ENCODE measurements around the gene ANKRD18B.
"Not testable (repeated sequence)": the region's sequence is repeated elsewhere in the genome, so short reads cannot be mapped to it uniquely, and the experiment has no call there.

Gene ANKRD18B

GRCh38 chr9:33511184-33511517 lies 12.9 kb upstream of the ANKRD18B start:
- not testable (repeated sequence) for H3K9me3 ChIP-seq (ENCODE audit: low read length); H3K27ac ChIP-seq (ENCODE audit: low read depth, low read length); H3K36me3 ChIP-seq (ENCODE audit: insufficient read depth, low read length); H3K4me1 ChIP-seq (ENCODE audit: insufficient read depth, low read length); H3K27me3 ChIP-seq (ENCODE audit: control insufficient read depth in 1 of 2, insufficient read depth in 2 of 2, low read length in 2 of 2)
- Histone ChIP-seq H3K9ac (ENCODE audit: low read length) (peak overlapping the region; percentile 78), H3K4me3 (ENCODE audit: low read depth in 1 of 2, low read length in 2 of 2) (peak overlapping the region; percentile 64 to 82)

- H3K36me3 ChIP-seq (ENCODE audit: insufficient read depth, low read length); H3K9ac ChIP-seq (ENCODE audit: low read length); H3K27ac ChIP-seq (ENCODE audit: low read depth, low read length); H3K9me3 ChIP-seq (ENCODE audit: low read length); H3K27me3 ChIP-seq (ENCODE audit: control insufficient read depth in 1 of 2, insufficient read depth in 2 of 2, low read length in 2 of 2); H3K4me3 ChIP-seq (ENCODE audit: low read depth in 1 of 2, low read length in 2 of 2); H3K4me1 ChIP-seq (ENCODE audit: insufficient read depth, low read length): not testable (repeated sequence)
These were observed 11.5 kb upstream of the ANKRD18B start for GRCh38 chr9:33512535-33512934.

- H3K4me3 ChIP-seq (ENCODE audit: low read depth in 1 of 2, low read length in 2 of 2); H3K9ac ChIP-seq (ENCODE audit: low read length); H3K27ac ChIP-seq (ENCODE audit: low read depth, low read length); H3K36me3 ChIP-seq (ENCODE audit: insufficient read depth, low read length); H3K4me1 ChIP-seq (ENCODE audit: insufficient read depth, low read length); H3K27me3 ChIP-seq (ENCODE audit: control insufficient read depth in 1 of 2, insufficient read depth in 2 of 2, low read length in 2 of 2); H3K9me3 ChIP-seq (ENCODE audit: low read length): not testable (repeated sequence)
These were observed 8.6 kb upstream of the ANKRD18B start for GRCh38 chr9:33515342-33515995.

- not testable (repeated sequence) for H3K27me3 ChIP-seq (ENCODE audit: control insufficient read depth in 1 of 2, insufficient read depth in 2 of 2, low read length in 2 of 2); H3K4me1 ChIP-seq (ENCODE audit: insufficient read depth, low read length); H3K9ac ChIP-seq (ENCODE audit: low read length); H3K27ac ChIP-seq (ENCODE audit: low read depth, low read length); H3K9me3 ChIP-seq (ENCODE audit: low read length); H3K36me3 ChIP-seq (ENCODE audit: insufficient read depth, low read length); H3K4me3 ChIP-seq (ENCODE audit: low read depth in 1 of 2, low read length in 2 of 2)
These were observed 7.7 kb upstream of the ANKRD18B start for GRCh38 chr9:33516397-33516796.

- H3K27me3 ChIP-seq (ENCODE audit: control insufficient read depth in 1 of 2, insufficient read depth in 2 of 2, low read length in 2 of 2) = peaks cover 0 to 2% of the 10 kb centered on the region in 2 donors
- H3K36me3 ChIP-seq (ENCODE audit: insufficient read depth, low read length) = no peaks in the 10 kb centered on the region
- H3K4me3 ChIP-seq (ENCODE audit: low read depth in 1 of 2, low read length in 2 of 2) = no peak overlapping the region
- no peak overlapping the region for H3K27ac ChIP-seq (ENCODE audit: low read depth, low read length)
- H3K9ac ChIP-seq (ENCODE audit: low read length) = no peak overlapping the region
- no peaks in the 10 kb centered on the region for H3K9me3 ChIP-seq (ENCODE audit: low read length)
- H3K4me1 ChIP-seq (ENCODE audit: insufficient read depth, low read length) = no peaks in the 10 kb centered on the region
These were observed 6.7 kb upstream of the ANKRD18B start for GRCh38 chr9:33517373-33517772.

GRCh38 chr9:33517934-33518577 lies 6.0 kb upstream of the ANKRD18B start:
- not testable (repeated sequence) for H3K4me3 ChIP-seq (ENCODE audit: low read depth in 1 of 2, low read length in 2 of 2); H3K36me3 ChIP-seq (ENCODE audit: insufficient read depth, low read length); H3K27ac ChIP-seq (ENCODE audit: low read depth, low read length)

GRCh38 chr9:33521861-33522260 lies 2.2 kb upstream of the ANKRD18B start:
- H3K27ac ChIP-seq (ENCODE audit: low read depth, low read length); H3K9me3 ChIP-seq (ENCODE audit: low read length); H3K4me1 ChIP-seq (ENCODE audit: insufficient read depth, low read length); H3K36me3 ChIP-seq (ENCODE audit: insufficient read depth, low read length); H3K4me3 ChIP-seq (ENCODE audit: low read depth in 1 of 2, low read length in 2 of 2); H3K9ac ChIP-seq (ENCODE audit: low read length): not testable (repeated sequence)
- peaks cover 14 to 26% of the 10 kb centered on the region in 2 donors for H3K27me3 ChIP-seq (ENCODE audit: control insufficient read depth in 1 of 2, insufficient read depth in 2 of 2, low read length in 2 of 2)

More at GRCh38 chr9:33517934-33518577, 6.0 kb upstream of the ANKRD18B start:
- not testable (repeated sequence) for H3K9ac ChIP-seq (ENCODE audit: low read length); H3K4me1 ChIP-seq (ENCODE audit: insufficient read depth, low read length); H3K9me3 ChIP-seq (ENCODE audit: low read length); H3K27me3 ChIP-seq (ENCODE audit: control insufficient read depth in 1 of 2, insufficient read depth in 2 of 2, low read length in 2 of 2)

- Histone ChIP-seq H3K36me3 (ENCODE audit: insufficient read depth, low read length) (no peaks in the 10 kb centered on the region), H3K4me3 (ENCODE audit: low read depth in 1 of 2, low read length in 2 of 2) (peak overlapping the region; percentile 32 to 41), H3K4me1 (ENCODE audit: insufficient read depth, low read length) (peaks cover 6% of the 10 kb centered on the region), H3K9ac (ENCODE audit: low read length) (no peak overlapping the region), H3K27ac (ENCODE audit: low read depth, low read length) (no peak overlapping the region), H3K9me3 (ENCODE audit: low read length) (no peaks in the 10 kb centered on the region), H3K27me3 (ENCODE audit: control insufficient read depth in 1 of 2, insufficient read depth in 2 of 2, low read length in 2 of 2) (peaks cover 14 to 26% of the 10 kb centered on the region in 2 donors)
These were observed 376 bp downstream of the ANKRD18B start for GRCh38 chr9:33524306-33524947.

GRCh38 chr9:33528069-33528468 lies 4.0 kb downstream of the ANKRD18B start:
- not testable (repeated sequence) for H3K4me3 ChIP-seq (ENCODE audit: low read depth in 1 of 2, low read length in 2 of 2); H3K4me1 ChIP-seq (ENCODE audit: insufficient read depth, low read length); H3K36me3 ChIP-seq (ENCODE audit: insufficient read depth, low read length); H3K27ac ChIP-seq (ENCODE audit: low read depth, low read length); H3K9ac ChIP-seq (ENCODE audit: low read length); H3K9me3 ChIP-seq (ENCODE audit: low read length)
- H3K27me3 ChIP-seq (ENCODE audit: control insufficient read depth in 1 of 2, insufficient read depth in 2 of 2, low read length in 2 of 2) = peaks cover 14 to 22% of the 10 kb centered on the region in 2 donors

GRCh38 chr9:33533958-33534357 lies 9.9 kb downstream of the ANKRD18B start:
- not testable (repeated sequence) for H3K4me3 ChIP-seq (ENCODE audit: low read depth in 1 of 2, low read length in 2 of 2); H3K27me3 ChIP-seq (ENCODE audit: control insufficient read depth in 1 of 2, insufficient read depth in 2 of 2, low read length in 2 of 2); H3K36me3 ChIP-seq (ENCODE audit: insufficient read depth, low read length); H3K4me1 ChIP-seq (ENCODE audit: insufficient read depth, low read length); H3K27ac ChIP-seq (ENCODE audit: low read depth, low read length); H3K9ac ChIP-seq (ENCODE audit: low read length); H3K9me3 ChIP-seq (ENCODE audit: low read length)

- H3K4me1 ChIP-seq (ENCODE audit: insufficient read depth, low read length) = no peaks in the 10 kb centered on the region
These were observed 11.5 kb downstream of the ANKRD18B start for GRCh38 chr9:33535541-33535940.

GRCh38 chr9:33543463-33543862 lies 19.4 kb downstream of the ANKRD18B start:
- H3K36me3 ChIP-seq (ENCODE audit: insufficient read depth, low read length); H3K9me3 ChIP-seq (ENCODE audit: low read length); H3K4me3 ChIP-seq (ENCODE audit: low read depth in 1 of 2, low read length in 2 of 2); H3K27ac ChIP-seq (ENCODE audit: low read depth, low read length); H3K27me3 ChIP-seq (ENCODE audit: control insufficient read depth in 1 of 2, insufficient read depth in 2 of 2, low read length in 2 of 2); H3K9ac ChIP-seq (ENCODE audit: low read length); H3K4me1 ChIP-seq (ENCODE audit: insufficient read depth, low read length): not testable (repeated sequence)

More at GRCh38 chr9:33535541-33535940, 11.5 kb downstream of the ANKRD18B start:
- no peaks in the 10 kb centered on the region for H3K9me3 ChIP-seq (ENCODE audit: low read length)
- H3K4me3 ChIP-seq (ENCODE audit: low read depth in 1 of 2, low read length in 2 of 2) = no peak overlapping the region
- no peaks in the 10 kb centered on the region for H3K27me3 ChIP-seq (ENCODE audit: control insufficient read depth in 1 of 2, insufficient read depth in 2 of 2, low read length in 2 of 2)
- H3K36me3 ChIP-seq (ENCODE audit: insufficient read depth, low read length) = no peaks in the 10 kb centered on the region
- no peak overlapping the region for H3K9ac ChIP-seq (ENCODE audit: low read length)
- no peak overlapping the region for H3K27ac ChIP-seq (ENCODE audit: low read depth, low read length)
